GM19193 (cell line): ENCODE data around the gene PRKAG2.

Experiments
- POLR2A ChIP-seq: IDR thresholded peaks from 4 replicates; pipeline ENCODE4 v1.6.1; 2011; ENCODE audit not compliant: insufficient read depth, insufficient read length; ENCODE audit errors: extremely low read depth

The PRKAG2 gene

DNA sequence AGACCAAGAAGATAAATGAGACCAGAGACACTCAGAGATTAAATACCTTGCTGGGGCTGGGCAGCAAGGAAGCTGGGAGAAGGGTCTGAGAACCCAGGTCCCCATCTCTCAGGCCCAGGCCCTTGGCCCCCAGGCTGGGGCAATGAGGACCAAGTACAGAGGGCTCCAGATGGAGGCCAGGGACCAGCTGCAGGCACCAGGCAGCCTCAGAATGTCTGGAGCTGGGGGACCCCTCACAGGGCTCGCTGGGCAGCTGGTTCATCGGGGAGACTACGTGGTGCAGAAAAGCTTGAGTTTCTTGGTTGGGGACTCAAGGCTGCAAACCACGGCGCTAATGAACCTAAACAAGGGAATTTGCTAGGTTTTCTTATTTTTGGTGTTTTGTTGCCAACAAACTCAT is 75.6 kb downstream of the PRKAG2 start:
- TF ChIP-seq POLR2A = no peak

DNA sequence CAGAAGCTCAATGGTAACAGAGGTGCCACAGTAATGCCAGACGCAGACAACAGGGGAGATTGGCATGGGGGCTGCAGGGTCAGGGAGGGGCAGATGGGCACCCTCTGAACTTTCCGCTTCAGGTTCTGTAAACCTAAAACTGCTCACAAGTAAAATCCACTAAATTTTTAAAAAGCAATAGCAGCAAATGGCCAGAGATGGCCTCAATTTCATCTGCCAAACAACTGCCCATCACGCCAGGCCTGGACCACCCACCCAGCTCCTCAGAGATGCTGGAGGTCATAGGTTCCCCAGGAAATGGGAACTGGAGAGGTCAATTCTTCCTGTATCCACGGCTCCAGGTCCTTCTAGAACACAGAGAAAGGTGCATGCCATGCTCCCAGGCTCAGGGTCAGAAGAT is 76.1 kb downstream of the PRKAG2 start:
- TF ChIP-seq POLR2A = no peak

DNA sequence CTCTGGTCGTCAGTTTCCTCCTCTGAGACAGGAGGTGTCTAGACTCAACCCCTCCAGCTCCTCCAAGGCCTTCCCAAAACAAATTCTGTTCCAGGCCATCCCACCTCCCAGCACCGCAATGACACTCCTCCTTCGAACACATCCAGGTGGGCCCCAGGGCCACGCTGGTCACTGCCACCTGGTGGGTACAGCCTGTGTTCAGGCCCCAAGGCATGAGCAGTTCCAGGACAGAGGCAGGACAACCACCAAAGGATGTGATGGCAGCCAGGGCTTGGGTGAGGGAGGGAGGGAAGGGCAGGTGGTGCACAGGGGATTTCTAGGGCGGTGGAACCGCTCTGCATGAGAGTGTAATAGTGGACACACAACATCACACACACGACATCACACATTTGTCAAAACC is 76.5 kb downstream of the PRKAG2 start:
- TF ChIP-seq POLR2A = no peak

DNA sequence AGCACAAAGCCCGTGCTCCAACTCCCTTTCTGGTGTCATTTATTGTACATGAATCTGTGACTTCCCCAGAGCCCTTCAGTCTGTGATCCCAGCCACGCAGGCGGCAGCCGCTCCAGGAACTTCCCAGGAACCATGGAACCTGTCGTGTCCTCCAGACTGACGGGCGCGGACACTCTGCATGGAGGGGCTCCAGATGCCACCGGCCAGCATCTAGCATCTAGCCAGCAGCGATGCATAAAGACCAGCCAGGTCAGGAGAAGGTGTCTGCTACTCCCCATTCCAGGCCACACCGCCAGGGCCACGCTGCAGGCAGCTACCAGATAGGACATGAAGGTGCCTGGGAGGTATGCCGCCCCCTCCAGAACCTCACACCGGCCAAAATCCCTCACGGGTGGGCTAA is 77.4 kb downstream of the PRKAG2 start:
- no peak for TF ChIP-seq POLR2A

GRCh38 chr7:151798851-151799448 is 78.0 kb downstream of the PRKAG2 start:
- TF ChIP-seq POLR2A = no peak

DNA sequence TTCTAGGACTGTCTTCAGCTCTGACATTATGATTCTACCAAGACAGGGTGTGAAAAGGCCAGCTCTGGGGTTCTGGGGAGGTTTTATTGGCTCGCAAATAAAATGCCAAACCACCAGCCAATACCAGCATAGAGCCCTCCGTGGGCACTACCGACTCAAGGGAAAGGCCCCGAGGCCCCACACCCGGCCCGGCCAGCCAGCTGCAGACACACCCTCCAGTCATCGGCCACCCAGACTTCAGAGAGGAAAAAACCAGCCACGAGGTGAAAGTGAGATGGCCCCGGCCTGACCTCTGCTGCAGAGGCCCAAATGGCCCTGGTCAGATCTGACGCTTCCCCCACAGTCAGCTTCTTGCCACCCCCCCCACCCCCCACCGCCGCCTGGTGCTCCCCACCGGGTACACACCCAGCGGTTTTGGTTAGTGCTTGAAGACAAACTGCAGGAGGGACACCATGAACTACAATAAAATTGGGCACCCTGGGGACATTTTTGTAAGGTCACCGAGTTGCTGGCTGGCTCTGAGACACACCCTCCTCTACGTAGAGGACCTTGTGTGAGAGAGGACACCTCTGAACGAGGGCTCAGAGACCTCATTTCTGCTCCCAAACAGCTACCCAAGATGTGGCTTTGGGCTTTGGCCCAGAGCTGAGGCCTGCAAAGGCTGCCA is 79.9 kb downstream of the PRKAG2 start:
- TF ChIP-seq POLR2A = no peak

DNA sequence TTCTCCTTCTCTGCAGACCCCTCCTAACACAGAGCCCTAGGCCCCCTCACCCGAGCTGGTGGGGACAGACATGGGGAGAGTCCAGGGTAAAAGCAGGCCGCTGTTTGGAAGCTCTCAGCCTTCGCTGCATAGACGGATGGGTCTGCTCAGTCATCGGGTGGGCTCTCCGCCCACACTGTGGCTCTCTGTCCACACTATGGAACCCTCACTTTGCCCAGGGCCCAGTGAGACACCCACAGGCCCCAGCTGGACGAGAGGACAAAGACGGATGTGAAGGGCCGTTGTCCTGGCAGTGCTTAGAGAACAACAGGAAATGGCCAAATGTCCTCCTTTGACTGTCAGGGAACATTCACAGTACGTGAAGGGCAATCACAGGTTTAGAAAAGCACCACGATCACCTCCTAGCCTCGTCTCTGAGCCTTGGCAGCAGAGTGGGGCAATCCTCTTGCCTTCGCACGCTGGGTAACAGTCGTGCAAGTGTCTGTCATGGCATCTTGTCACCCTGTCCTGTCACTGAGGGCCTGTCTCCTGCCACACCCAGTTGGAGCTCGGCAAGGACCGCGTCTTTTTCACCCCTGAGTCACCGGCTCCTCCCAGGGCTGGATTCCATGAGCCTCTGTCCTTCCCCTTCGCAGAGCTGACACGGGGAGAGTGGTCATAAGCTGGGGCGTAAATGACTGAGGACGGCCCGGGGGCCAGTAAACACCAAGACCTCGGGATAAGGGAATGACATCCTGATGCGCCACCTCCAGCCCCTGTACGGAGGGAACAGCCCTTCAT is 80.6 kb downstream of the PRKAG2 start:
- TF ChIP-seq POLR2A = no peak

GRCh38 chr7:151795168-151795811 is 81.6 kb downstream of the PRKAG2 start:
- TF ChIP-seq POLR2A = no peak

- no peak for TF ChIP-seq POLR2A
Measured at GRCh38 chr7:151794508-151795167, 82.3 kb downstream of the PRKAG2 start.

- TF ChIP-seq POLR2A = no peak
Measured at GRCh38 chr7:151793991-151794507, 82.9 kb downstream of the PRKAG2 start.

DNA sequence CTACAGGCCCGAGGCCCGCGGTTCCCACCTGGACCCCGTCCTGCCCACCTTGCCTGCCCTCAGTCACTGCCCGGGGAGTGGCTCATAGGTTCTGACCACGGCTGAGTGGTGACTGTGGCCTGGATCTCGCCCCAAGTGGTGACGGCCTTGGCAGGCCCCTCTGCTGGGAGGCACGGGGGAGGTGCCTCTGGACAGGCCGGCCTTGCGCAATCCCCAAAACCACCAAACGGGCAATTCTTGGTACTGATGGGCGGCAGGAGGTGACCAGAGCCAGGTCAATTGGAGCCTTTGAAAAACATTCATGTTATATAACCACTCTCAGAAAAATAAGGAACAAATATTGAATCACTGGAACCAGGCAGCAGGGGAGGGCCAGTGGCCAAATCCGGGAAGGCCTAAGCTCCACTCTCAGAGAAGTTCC is 83.4 kb downstream of the PRKAG2 start:
- TF ChIP-seq POLR2A = no peak

GRCh38 chr7:151792636-151793035 is 84.3 kb downstream of the PRKAG2 start:
- no peak for TF ChIP-seq POLR2A

DNA sequence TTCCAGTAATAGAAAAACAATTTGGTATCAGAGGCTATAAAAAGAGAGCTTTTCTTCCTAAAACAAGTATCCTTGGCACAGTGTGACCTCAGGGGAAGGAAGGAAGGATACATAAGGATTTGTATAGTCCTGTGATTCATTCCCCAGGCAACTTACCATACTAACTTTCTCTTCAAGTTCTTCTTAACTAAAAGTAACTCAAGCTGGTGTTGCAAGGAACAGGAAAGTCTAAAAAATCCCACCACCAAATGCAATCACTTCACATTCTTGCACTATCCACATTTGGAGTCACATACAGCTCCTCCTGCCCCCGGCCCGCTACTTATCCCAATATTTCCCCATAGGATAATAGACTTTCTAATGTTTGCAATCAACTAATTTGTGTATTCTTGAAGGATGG is 84.8 kb downstream of the PRKAG2 start:
- no peak for TF ChIP-seq POLR2A

- TF ChIP-seq POLR2A = no peak
Measured at GRCh38 chr7:151790830-151791620, 85.9 kb downstream of the PRKAG2 start.
